ENCODE data around the gene FAM9A.

FAM9A gene

GRCh38 chrX:8801041-8801599 lies at the start of gene FAM9A:
FAM9A (minus strand) TSS chrX:8801383; CDS start chrX:8800171, 1,212 bp downstream.
- DNase-seq = no peak

GRCh38 chrX:8850478-8850877 lies 49.3 kb upstream of the FAM9A start:
- no peak for DNase-seq

DNA sequence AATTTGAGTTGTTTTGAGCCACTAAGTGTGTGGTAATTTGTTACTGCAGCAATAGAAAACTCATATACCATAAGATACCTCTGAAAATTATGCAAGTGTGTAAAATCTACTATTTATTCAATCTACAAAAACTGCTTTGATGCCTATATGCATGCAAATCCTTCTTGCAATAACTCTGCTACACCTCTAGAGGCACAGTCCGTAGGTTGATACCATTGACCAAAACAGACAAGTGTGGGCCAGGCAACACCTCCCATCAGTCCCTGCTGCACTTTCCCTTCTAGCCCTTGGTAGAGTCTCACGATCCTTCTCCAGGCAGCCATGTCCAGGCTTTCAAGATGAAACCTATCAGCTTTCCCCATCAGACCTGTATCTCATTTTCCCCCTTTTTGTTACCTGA lies 48.8 kb upstream of the FAM9A start:
- no peak for DNase-seq

DNA sequence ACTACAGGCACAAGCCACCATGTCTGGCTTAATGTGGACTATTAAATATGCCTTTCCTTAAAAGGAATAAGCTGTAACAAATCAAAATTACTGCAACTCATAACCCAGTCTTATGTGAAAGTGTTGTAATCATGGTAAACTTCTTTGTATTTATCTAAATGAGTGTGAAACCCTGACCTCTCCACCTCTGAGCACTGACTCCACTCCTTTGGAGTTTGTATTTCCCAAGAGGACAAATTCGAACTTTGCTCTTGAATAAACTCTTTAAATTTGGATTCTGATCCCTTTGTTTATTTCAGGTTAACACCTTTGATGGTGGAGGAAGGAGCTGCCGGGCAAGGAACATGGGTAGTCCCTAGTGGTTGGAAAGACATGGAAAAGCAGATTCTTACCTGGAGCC lies 48.3 kb upstream of the FAM9A start:
- no peak for DNase-seq

DNA sequence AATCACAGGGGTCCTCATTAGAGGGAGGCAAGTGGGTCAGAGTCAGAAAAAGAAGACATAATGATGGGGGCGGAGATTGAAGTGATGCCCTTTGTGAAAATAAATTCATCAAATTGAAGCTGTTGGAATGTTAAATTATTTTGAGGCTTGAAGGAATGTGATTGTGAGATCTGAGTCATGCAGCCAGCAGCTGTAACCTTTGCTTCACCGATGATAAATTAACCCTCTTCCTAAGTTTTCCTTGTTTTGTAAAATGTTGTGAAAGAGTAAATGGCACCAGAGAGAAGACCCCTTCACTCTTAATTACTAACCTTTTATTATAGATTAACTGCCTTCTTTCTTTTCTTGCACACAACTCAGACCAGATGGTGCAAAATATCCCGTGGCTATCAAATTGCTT lies 47.7 kb upstream of the FAM9A start:
- no peak for DNase-seq

DNA sequence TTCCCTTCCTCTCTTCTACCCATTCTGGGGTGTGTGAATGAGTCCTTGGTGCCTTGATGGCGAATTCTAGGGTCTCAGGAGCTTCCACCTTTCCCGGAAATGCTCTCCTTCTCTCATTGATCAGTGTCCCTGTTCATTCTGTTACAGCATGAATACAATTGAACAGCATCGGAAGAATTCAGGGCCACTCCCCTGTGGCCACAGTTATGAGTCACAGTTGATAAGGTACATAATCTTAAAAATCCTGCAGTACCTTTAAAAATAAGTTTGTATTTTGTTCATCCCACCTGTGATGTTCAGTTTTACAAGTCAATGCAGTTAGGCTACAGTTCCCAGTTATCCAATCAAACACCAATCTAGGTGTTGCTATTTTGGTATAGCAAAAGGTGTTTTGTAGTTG lies 47.3 kb upstream of the FAM9A start:
- DNase-seq = no peak

GRCh38 chrX:8847360-8847759 lies 46.2 kb upstream of the FAM9A start:
- no peak for DNase-seq

- DNase-seq = no peak
These were observed 45.1 kb upstream of the FAM9A start for GRCh38 chrX:8846266-8846665.

DNA sequence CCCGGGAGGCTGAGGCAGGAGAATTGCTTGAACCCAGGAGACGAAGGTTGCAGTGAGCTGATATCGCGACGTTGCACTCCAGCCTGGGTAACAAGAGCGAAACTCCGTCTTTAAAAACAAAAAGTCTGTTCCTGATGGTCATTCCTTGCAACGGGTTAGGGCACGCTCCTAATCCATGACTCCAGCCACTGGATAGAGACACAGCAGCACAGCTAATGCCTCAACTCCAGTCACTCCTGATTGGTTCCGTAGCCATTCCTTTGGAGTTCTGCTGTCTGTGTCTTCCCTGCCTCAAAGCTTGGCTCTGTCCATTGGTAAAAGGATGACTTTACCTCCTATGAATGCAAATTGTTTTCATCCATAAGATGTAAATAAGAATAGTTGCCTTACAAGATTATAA lies 44.3 kb upstream of the FAM9A start:
- DNase-seq = no peak

- DNase-seq = no peak
These were observed 43.9 kb upstream of the FAM9A start for GRCh38 chrX:8845060-8845459.

DNA sequence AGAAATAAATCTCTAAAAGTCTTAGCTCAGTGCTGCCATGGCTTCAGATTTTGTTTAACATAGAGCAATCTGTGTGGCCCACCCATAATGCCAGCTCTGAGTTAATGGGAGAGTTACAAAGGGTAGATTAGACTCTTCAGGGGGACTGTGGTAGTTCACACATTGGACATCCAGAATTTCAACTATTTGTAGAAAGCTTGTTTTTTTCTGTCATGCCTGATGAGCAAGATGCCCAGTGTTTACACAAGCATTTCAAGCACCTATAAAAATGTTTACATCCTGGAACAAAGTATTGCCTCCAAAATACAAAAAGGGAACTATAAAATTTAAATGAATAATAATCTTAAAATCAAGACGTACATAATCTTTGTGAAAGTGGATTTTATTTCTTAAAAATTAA lies 43.0 kb upstream of the FAM9A start:
- DNase-seq = no peak

DNA sequence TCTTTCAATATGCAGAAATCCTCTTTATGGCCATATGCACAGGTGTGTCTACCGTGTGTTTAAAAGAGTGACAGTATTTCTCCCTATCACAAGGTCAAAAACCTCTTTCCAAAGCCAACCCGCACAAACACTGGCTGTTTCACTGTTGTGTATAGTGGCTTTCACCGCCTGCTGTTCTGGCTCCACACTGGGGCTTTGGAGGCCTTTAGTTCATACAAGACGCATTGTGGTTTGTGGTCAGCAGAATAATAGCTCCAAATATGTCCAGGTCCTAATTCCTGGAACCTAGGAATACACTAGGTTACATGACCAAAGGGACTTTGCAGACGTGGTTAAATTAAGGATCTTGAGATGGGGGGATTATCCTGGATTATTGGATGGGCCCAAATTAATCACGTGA lies 40.7 kb upstream of the FAM9A start:
- no peak for DNase-seq

GRCh38 chrX:8834392-8834791 lies 33.2 kb upstream of the FAM9A start:
- DNase-seq = no peak

GRCh38 chrX:8832582-8833378 lies 31.6 kb upstream of the FAM9A start:
- DNase-seq = no peak

DNA sequence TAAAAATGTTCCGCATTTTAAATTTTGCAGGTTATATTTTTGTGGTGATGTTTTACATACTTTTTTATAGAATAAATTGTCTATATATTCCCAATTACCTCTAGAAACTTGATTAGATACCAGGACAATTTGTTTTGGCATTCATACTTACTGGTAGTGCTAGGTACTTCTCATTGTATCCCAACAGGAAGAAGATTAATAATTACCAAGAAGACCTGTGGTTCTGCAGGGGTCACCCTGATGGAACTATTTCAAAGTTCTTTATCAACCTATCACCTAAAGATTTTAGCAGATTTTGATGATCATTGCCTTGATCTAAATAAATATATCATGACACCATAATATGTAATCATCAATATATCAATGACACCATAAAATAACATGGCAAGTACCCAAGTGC lies 22.5 kb upstream of the FAM9A start:
- no peak for DNase-seq

GRCh38 chrX:8822002-8822401 lies 20.8 kb upstream of the FAM9A start:
- DNase-seq = no peak

DNA sequence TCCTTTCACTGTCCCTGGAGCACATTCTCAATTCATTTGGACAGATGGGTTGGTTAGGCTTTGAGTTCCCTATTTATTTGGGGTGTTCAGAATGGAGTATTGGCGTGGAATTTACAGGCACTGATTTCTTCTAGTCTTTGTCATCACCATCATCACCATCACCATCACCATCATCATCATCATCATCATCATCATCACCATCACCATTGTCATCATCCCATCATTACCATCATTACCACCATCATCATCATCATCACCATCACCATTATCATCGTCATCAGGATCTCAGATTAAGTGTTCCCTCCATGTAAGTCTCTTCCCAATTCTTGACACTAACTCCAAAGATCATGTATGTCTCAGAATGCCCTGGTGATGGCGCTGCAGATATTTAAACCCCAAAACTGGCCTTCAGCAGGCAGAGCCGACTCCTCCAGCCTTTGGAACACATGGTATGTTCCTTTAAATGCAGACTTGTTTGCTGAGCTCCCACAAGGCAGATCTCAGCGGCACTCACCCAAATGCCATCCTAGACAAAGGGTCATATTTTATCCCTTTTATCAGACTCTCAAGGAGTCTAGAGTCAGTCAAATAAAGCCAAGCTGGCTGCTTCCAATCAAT lies 19.8 kb upstream of the FAM9A start:
- no peak for DNase-seq

DNA sequence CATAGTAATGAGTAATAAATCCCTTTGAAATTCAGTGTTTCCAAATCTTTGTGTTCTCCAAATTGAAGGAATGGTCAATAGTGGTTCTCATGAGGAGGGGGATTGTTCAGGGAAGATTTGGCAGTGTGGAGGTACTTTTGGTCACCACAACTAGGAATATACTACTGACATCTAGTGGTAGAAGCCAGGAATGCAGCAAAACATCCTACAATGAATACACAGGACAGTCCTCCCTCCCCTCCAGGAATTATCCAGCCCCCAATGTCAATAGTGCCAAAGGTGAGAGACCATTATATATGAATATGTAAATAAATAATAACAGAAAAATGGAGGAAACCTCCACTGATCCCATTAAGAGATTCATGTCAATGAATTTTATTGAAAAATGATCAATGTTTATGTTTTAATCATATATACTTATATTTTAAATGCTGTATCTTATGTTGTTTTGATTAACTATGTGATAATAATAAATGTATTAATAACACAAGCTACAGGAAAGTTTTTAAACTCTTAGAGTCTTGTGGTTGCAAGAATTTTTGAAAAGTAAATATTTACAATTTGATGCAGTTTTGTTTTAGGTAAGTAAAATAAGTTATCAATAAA lies 14.4 kb upstream of the FAM9A start:
- DNase-seq = peak; percentile 47

DNA sequence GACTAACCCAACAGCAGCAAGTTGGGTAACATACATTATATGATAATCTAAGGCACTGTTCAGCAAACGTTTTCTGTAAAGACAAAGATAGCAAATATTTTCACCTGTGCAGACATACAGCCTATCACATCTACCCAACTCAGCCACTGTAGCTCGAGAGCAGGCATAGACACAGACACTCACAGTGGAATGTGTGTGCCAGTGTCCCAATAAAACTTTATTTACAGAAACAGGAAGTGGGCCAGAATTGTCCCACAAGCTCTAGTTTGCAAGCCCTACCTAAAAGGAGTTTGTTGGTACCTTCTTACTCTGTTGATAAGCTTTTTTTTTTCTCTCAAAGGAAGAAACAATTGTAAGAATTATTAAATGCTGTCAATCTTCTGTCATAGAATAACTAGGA lies 11.9 kb upstream of the FAM9A start:
- no peak for DNase-seq

GRCh38 chrX:8811611-8812010 lies 10.4 kb upstream of the FAM9A start:
- DNase-seq = no peak

DNA sequence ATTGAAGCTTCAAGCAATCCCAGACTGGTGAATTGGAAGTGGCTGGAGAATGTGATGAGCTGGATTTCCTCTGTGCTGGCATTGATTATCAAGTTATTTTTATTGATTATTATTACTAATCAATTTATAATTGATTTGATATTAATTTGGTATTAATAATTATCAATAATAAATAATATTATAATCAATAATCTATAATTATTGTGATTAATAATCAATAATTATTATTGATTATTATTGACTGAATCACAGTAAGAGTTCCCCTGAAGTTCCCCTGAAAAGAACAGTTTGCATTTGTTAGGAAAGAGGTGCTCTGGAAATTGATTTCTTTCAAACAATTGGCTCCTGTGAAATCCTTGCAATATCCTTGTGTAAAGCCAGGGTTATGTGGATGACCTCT lies 7.5 kb upstream of the FAM9A start:
- no peak for DNase-seq

- no peak for DNase-seq
These were observed 4.8 kb upstream of the FAM9A start for GRCh38 chrX:8805974-8806373.

DNA sequence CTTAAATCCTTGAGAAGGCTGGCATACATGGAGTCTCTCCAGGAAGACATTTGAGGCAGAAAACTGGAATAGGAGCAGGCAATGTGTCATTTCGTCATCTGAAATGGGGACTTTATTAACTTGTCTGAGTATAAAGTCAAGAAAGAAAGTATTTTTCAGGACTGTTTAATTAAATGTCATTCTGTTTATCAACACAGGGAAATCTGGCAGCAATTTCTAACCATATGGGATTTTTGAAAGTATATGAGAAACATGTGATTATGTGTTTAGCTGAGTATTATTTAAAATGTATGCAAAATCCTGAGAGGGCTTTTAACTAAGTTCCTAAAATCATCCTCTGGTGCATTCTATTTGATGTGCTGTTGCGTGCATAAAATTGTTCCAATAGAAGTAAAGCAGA lies 3.9 kb upstream of the FAM9A start:
- no peak for DNase-seq

DNA sequence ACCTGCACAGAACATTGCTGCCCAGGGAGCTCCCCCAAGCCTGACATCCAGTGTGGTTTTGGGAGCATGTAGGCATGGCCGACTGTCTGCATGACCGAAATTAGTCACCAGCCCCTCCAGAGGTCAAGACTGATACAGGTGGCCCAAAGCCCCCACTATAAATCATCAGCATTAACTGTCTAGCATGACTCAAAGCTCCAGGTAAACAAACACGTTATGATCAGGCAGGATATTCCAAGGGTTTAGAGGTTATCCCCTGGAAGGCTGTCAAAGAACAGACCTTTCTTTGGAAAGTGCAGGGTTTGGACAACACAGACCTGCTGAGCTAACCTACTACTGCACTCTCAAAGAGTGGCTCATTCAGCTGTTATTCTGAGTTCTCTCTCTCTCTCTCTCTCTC lies 2.1 kb upstream of the FAM9A start:
- DNase-seq = no peak

All from NCI-H1417 treated with DMSO at 0.1 percent for 48 hours (cell line).